ENCODE data around the gene SLC9B1.

- TF ChIP-seq YY1 (IDR thresholded peaks at IDR 0.05; ENCODE audit: insufficient read depth, insufficient read length) (no peak), ZNF274 (IDR thresholded peaks at IDR 0.05; ENCODE audit: low read depth, low read length) (no peak)
Observed at GRCh38 chr4:102988429-102989020, 31.0 kb downstream of the SLC9B1 start.
